Effector CD8-positive, alpha-beta T cell (primary cell): Measurements from ENCODE around the gene NEMP1.
"Not testable (repeated sequence)": the region's sequence is repeated elsewhere in the genome, so short reads cannot be mapped to it uniquely, and the experiment has no call there.

Experiments used
- DNase-seq: peaks from one replicate; lab custom pipeline; 2025; lab: John Stamatoyannopoulos, UW

Gene NEMP1

GRCh38 chr12:57057067-57057751 is 21.4 kb downstream of the NEMP1 start:
- no peak for DNase-seq

GRCh38 chr12:57055824-57056223 is 22.8 kb downstream of the NEMP1 start:
- no peak for DNase-seq

GRCh38 chr12:57053901-57054300 is 24.7 kb downstream of the NEMP1 start:
- not testable (repeated sequence) for DNase-seq

GRCh38 chr12:57053146-57053545 is 25.4 kb downstream of the NEMP1 start:
- not testable (repeated sequence) for DNase-seq

GRCh38 chr12:57051011-57051410 is 27.6 kb downstream of the NEMP1 start:
- DNase-seq: no peak

- no peak for DNase-seq
Observed at GRCh38 chr12:57049890-57050289, 28.7 kb downstream of the NEMP1 start, which contains the start of gene MYO1A. Gene MYO1A (minus strand): TSS chr12:57050129. CDS start chr12:57048323, 1,806 bp downstream.

GRCh38 chr12:57049119-57049446 is 29.5 kb downstream of the NEMP1 start:
- no peak for DNase-seq

GRCh38 chr12:57048423-57049118 is 30.0 kb downstream of the NEMP1 start:
- DNase-seq: no peak

GRCh38 chr12:57047981-57048380 is 30.6 kb downstream of the NEMP1 start:
- DNase-seq: no peak

- no peak for DNase-seq
Observed at GRCh38 chr12:57046947-57047890, 31.4 kb downstream of the NEMP1 start.

- DNase-seq: no peak
Observed at GRCh38 chr12:57046086-57046791, 32.4 kb downstream of the NEMP1 start.

- no peak for DNase-seq
Observed at GRCh38 chr12:57044889-57045288, 33.7 kb downstream of the NEMP1 start.

- DNase-seq: no peak
Observed at GRCh38 chr12:57044468-57044867, 34.1 kb downstream of the NEMP1 start.

- no peak for DNase-seq
Observed at GRCh38 chr12:57042695-57043094, 35.9 kb downstream of the NEMP1 start.

- DNase-seq: no peak
Observed at GRCh38 chr12:57040750-57041149, 37.8 kb downstream of the NEMP1 start.

GRCh38 chr12:57040211-57040610 is 38.4 kb downstream of the NEMP1 start:
- no peak for DNase-seq

GRCh38 chr12:57039016-57039798 is 39.4 kb downstream of the NEMP1 start:
- no peak for DNase-seq

- DNase-seq: no peak
Observed at GRCh38 chr12:57037264-57037663, 41.3 kb downstream of the NEMP1 start.

- DNase-seq: no peak
Observed at GRCh38 chr12:57033431-57033830, 45.2 kb downstream of the NEMP1 start.

GRCh38 chr12:57031789-57032188 is 46.8 kb downstream of the NEMP1 start:
- DNase-seq: no peak

GRCh38 chr12:57031138-57031725 is 47.4 kb downstream of the NEMP1 start:
- no peak for DNase-seq
